ENCODE measurements around the gene RTN1.

RTN1 gene

DNA sequence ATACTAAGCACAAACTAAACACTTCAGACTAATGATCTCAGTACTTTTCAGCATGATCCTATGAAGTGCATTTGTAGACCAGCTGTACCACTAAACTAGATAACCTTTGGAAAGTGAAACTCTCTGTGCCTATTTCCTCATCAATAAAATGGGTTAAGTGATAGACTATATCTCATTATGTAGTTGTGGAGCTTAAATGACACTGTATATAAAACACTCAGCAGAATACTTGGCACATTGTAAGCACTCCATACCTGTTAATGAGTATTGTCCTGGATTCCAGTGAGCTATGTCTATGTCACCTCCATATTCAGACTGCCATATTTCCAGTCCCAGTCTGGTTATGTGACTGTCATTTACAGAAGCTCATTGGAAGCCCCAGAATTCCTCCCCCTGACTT, 44.4 kb downstream of the RTN1 start:
- H3K4me1 ChIP-seq (ENCODE audit: insufficient read depth, low read length): peaks cover 9% of the 10 kb centered on the region; the same call in 1 of the 2 replicates
- H3K27me3 ChIP-seq (ENCODE audit: insufficient read depth, low read length): no peaks in the 10 kb centered on the region
- H3K9ac ChIP-seq (ENCODE audit: low read depth, low read length): no peak overlapping the region

DNA sequence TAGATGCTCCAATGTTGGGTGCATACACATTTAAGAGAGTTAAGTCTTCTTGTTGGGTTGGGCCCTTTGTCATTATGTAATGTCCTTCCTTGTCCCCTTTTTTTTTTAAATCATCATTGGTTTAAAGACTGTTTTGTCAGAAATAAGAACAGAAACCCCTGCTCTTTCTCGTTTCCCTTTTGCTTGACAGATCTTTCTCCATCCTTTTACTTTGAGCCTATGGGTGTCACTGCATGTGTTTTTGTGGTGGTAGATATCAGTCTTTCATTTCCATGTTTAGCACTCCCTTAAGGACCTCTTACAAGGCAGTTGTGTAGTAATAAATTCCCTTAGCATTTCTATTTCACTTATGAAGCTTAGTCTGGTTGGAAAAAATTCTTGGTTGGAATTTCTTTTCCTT, 47.4 kb downstream of the RTN1 start:
- H3K36me3 ChIP-seq (ENCODE audit: insufficient read depth, low read depth, low read length): no peaks in the 10 kb centered on the region
- no peak overlapping the region for H3K27ac ChIP-seq (ENCODE audit: low read length)
- no peaks in the 10 kb centered on the region for H3K4me1 ChIP-seq (ENCODE audit: insufficient read depth, low read length)
- no peaks in the 10 kb centered on the region for H3K27me3 ChIP-seq (ENCODE audit: insufficient read depth, low read length)
- no peak overlapping the region for H3K9ac ChIP-seq (ENCODE audit: low read depth, low read length)
- H3K4me3 ChIP-seq (ENCODE audit: low read length): no peak overlapping the region
- no peaks in the 10 kb centered on the region for H3K9me3 ChIP-seq (ENCODE audit: insufficient read depth, low read depth, low read length)

More for the DNA sequence above, 44.4 kb downstream of the RTN1 start:
- Histone ChIP-seq H3K4me3 (ENCODE audit: low read length) (no peak overlapping the region), H3K27ac (ENCODE audit: low read length) (no peak overlapping the region), H3K36me3 (ENCODE audit: insufficient read depth, low read depth, low read length) (no peaks in the 10 kb centered on the region), H3K9me3 (ENCODE audit: insufficient read depth, low read depth, low read length) (no peaks in the 10 kb centered on the region)

DNA sequence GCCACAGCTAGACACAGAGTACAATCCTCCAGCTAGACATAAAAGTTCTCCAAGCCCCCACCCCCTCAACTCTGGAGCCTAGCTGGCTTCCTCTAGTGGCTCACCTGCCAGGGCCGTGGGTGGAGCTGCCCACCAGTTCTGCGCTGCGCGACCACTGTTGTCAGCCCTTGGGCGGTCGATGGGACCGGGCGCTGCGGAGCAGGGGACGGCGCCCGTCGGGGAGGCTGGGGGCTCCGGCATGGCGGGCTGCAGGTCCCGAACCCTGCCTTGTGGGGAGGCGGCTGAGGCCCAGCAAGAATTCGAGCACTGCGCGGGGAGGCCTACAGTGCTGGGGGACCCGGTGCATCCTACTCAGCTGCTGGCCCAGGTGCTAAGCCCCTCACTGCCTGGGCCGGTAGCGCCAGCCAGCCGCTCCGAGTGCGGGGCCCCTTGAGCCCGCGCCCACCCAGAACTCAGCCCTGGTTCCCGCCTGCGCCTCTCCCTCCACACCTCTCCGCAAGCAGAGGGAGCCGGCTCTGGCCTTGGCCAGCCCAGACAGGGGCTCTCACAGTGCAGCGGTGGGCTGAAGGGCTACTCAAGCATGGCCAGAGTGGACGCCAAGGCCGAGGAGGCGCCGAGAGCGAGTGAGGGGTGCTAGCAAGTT, 51.0 kb downstream of the RTN1 start:
- no peaks in the 10 kb centered on the region for H3K27me3 ChIP-seq (ENCODE audit: insufficient read depth, low read length)
- no peak overlapping the region for H3K4me3 ChIP-seq (ENCODE audit: low read length)
- no peaks in the 10 kb centered on the region for H3K9me3 ChIP-seq (ENCODE audit: insufficient read depth, low read depth, low read length)
- no peak overlapping the region for H3K9ac ChIP-seq (ENCODE audit: low read depth, low read length)
- no peak overlapping the region for H3K27ac ChIP-seq (ENCODE audit: low read length)
- no peaks in the 10 kb centered on the region for H3K36me3 ChIP-seq (ENCODE audit: insufficient read depth, low read depth, low read length)
- no peaks in the 10 kb centered on the region for H3K4me1 ChIP-seq (ENCODE audit: insufficient read depth, low read length)

DNA sequence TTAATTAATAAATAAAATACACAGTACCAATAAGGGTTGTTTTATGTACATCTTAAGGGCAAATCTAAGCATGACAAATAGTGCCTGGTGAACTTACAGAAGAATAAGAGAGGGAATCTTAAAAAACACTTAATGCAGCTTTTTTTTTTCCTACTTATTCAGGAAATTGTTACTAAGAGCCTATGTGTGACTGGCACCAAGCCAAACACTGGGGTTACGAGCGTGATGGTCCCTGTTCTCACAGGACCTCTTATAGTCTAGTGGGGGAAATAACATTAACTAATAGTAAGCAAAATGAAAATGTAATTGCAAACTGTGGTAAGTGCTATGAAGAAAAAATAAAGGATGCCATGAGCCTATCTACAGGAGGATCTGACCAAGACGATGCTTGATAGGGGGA, 53.6 kb downstream of the RTN1 start:
- no peaks in the 10 kb centered on the region for H3K27me3 ChIP-seq (ENCODE audit: insufficient read depth, low read length)
- H3K9ac ChIP-seq (ENCODE audit: low read depth, low read length): no peak overlapping the region
- no peaks in the 10 kb centered on the region for H3K36me3 ChIP-seq (ENCODE audit: insufficient read depth, low read depth, low read length)
- H3K4me1 ChIP-seq (ENCODE audit: insufficient read depth, low read length): no peaks in the 10 kb centered on the region; the same call in 1 of the 2 replicates
- no peak overlapping the region for H3K4me3 ChIP-seq (ENCODE audit: low read length)
- H3K9me3 ChIP-seq (ENCODE audit: insufficient read depth, low read depth, low read length): no peaks in the 10 kb centered on the region
- no peak overlapping the region for H3K27ac ChIP-seq (ENCODE audit: low read length)

DNA sequence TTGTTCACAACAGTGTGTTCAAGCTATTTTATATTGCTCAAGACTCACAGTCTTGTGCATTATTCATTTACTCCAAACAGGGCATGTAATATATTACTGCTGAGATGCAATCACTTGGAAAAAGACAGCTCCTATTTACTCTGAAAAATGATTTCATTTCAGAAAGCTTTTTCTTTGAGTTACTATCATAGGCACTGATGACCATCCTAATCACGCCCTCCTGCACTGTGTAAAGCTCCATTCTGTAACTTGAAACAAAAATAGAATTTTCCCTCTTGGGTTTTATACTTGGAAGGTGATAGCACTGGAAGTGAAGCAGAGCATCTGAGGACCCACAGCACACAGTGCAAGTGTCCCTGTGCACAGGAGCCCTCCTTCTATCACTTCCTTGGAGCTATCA, 55.6 kb downstream of the RTN1 start:
- H3K4me3 ChIP-seq (ENCODE audit: low read length): no peak overlapping the region
- H3K9me3 ChIP-seq (ENCODE audit: insufficient read depth, low read depth, low read length): no peaks in the 10 kb centered on the region
- no peak overlapping the region for H3K9ac ChIP-seq (ENCODE audit: low read depth, low read length)
- no peaks in the 10 kb centered on the region for H3K27me3 ChIP-seq (ENCODE audit: insufficient read depth, low read length)
- peaks cover 7% of the 10 kb centered on the region; the same call in 1 of the 2 replicates for H3K4me1 ChIP-seq (ENCODE audit: insufficient read depth, low read length)
- H3K27ac ChIP-seq (ENCODE audit: low read length): no peak overlapping the region
- no peaks in the 10 kb centered on the region for H3K36me3 ChIP-seq (ENCODE audit: insufficient read depth, low read depth, low read length)

DNA sequence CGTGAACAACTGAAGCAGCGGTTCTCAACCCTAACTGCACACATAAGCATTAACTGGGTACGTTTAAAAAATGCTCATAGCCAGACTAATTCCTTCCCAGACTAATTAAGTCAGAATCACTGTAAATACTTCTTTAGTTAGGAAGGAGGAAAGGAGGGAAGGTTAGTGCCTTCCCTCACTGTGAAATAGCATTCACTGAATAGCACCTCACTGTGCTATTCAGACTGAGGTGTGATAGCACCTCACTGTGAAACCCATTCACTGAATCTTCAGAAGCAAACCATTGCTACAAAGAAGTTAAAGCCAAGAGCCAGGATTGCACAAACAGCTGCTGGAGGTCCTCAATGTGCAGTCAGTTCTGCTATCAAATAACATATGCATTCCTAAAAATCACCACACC, 58.8 kb downstream of the RTN1 start:
- Histone ChIP-seq H3K4me3 (ENCODE audit: low read length) (no peak overlapping the region), H3K9me3 (ENCODE audit: insufficient read depth, low read depth, low read length) (no peaks in the 10 kb centered on the region), H3K27me3 (ENCODE audit: insufficient read depth, low read length) (no peaks in the 10 kb centered on the region), H3K36me3 (ENCODE audit: insufficient read depth, low read depth, low read length) (no peaks in the 10 kb centered on the region), H3K4me1 (ENCODE audit: insufficient read depth, low read length) (peaks cover 7% of the 10 kb centered on the region; the same call in 1 of the 2 replicates), H3K9ac (ENCODE audit: low read depth, low read length) (no peak overlapping the region), H3K27ac (ENCODE audit: low read length) (no peak overlapping the region)

DNA sequence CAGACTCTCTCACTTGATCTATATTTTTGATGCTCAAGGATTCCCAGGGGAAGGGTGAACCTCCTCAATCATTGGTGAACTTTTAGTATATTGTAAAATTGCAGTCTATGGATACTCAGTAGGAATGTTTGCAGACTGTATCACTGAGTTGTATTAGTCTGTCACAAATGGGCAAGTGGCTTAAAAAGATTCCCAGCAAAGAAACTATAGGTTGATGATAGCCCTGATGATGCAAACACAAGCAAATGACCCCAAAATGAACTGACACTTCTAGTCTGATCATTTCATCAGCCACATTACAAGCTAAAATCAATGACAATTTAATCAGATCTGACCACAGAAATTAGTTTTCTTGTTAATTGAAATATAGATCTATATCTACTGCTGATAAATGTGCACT, 59.5 kb downstream of the RTN1 start:
- no peaks in the 10 kb centered on the region for H3K36me3 ChIP-seq (ENCODE audit: insufficient read depth, low read depth, low read length)
- H3K27ac ChIP-seq (ENCODE audit: low read length): no peak overlapping the region
- no peak overlapping the region for H3K9ac ChIP-seq (ENCODE audit: low read depth, low read length)
- H3K9me3 ChIP-seq (ENCODE audit: insufficient read depth, low read depth, low read length): no peaks in the 10 kb centered on the region
- no peaks in the 10 kb centered on the region for H3K27me3 ChIP-seq (ENCODE audit: insufficient read depth, low read length)
- H3K4me3 ChIP-seq (ENCODE audit: low read length): no peak overlapping the region
- peaks cover 7% of the 10 kb centered on the region; the same call in 1 of the 2 replicates for H3K4me1 ChIP-seq (ENCODE audit: insufficient read depth, low read length)

DNA sequence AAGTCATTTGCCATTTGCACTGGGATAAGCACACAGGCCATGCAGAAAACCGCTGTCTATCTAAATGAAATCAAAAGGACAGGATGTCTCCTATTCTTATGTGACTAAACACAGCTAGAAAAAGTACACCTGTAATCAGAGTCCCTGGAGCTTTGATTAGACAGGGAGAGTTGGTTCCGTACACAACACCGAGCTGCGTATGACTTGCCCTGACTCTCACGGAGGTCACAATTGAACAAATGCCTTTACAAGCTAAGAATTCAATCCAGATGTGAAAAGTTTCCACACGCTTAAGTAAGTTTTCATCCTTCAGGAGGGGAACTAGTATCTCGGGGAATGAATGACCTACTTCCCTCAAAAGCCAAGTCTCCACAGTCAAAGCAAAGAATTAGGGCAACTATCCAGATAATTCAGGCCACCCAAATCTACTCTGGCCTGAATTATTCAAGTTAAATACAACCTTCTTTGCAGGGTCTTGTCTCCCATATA, 67.5 kb downstream of the RTN1 start:
- no peaks in the 10 kb centered on the region; the same call in 1 of the 2 replicates for H3K4me1 ChIP-seq (ENCODE audit: insufficient read depth, low read length)
- no peak overlapping the region for H3K9ac ChIP-seq (ENCODE audit: low read depth, low read length)
- H3K27me3 ChIP-seq (ENCODE audit: insufficient read depth, low read length): no peaks in the 10 kb centered on the region
- H3K36me3 ChIP-seq (ENCODE audit: insufficient read depth, low read depth, low read length): no peaks in the 10 kb centered on the region
- no peaks in the 10 kb centered on the region for H3K9me3 ChIP-seq (ENCODE audit: insufficient read depth, low read depth, low read length)
- H3K4me3 ChIP-seq (ENCODE audit: low read length): no peak overlapping the region
- no peak overlapping the region for H3K27ac ChIP-seq (ENCODE audit: low read length)

DNA sequence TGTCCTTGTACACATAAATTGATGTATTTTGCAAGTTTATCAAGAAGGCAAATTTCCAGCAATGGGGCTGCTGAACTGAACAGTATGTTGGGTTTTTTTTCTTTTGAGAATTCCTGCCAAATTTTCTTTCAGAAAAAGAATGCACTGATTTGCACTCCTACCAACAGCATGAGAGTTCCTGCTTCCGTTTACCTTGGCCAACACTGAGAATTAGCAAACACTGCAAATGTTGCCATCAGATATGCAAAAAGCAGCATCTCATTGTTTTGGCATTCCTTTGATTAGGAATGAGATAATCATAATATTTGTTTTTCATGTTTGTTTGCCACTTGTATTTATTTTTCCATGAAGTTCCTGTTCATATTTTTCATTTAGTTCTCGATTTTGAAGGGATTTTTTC, 82.4 kb downstream of the RTN1 start:
- H3K27ac ChIP-seq (ENCODE audit: low read length): no peak overlapping the region
- no peaks in the 10 kb centered on the region for H3K36me3 ChIP-seq (ENCODE audit: insufficient read depth, low read depth, low read length)
- H3K9ac ChIP-seq (ENCODE audit: low read depth, low read length): no peak overlapping the region
- H3K27me3 ChIP-seq (ENCODE audit: insufficient read depth, low read length): no peaks in the 10 kb centered on the region
- H3K4me3 ChIP-seq (ENCODE audit: low read length): no peak overlapping the region
- no peaks in the 10 kb centered on the region for H3K4me1 ChIP-seq (ENCODE audit: insufficient read depth, low read length)
- no peaks in the 10 kb centered on the region for H3K9me3 ChIP-seq (ENCODE audit: insufficient read depth, low read depth, low read length)

DNA sequence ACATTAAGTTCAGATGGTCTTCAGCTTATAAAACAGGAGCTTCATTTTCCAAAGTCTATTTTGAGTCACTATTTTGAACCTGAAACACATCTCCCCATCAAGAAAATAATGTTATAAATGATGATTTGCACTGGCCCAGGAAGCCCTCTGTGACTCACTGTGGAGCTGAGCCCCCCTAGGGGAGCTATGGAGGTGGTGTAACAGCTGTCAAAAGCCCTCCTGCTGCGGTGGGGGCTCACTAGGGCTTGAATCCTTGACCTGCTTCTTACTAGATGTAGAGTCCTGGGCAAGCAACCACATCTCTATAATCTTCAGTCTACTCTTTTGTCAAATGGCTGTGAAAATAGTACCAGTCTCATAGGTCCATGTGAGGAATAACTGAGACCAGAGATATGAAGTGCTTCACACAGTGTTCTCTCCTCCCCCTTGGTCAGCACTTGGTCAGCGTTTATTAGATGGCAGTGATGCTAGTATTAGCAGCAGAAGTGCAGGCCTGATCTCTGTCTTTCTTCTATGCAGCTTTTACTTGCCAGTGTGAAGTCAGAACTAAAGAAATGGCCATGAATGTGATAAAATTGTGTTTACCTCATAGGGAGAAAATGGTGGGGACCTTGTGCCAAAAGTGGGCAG, 83.4 kb downstream of the RTN1 start:
- H3K27me3 ChIP-seq (ENCODE audit: insufficient read depth, low read length): no peaks in the 10 kb centered on the region

DNA sequence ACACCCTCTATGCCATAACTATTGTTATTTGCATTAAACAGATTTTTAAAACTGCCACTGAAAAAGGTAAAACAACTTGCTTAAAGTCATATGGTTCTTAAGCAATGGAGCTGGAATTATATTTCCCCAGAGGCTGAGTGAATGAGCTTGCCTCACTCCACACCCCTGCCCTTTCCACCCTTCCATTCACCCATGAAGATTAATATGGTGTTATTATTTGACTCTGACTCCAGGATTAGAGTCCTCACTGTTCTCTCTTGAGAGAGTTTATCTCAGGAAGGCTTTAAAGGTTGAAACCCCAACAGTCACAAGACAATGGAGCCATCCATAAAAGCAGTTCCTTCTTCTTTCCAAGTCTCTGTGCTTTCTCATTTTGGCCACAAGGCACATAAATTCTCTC, 84.9 kb downstream of the RTN1 start:
- no peak overlapping the region for H3K4me3 ChIP-seq (ENCODE audit: low read length)
- H3K27me3 ChIP-seq (ENCODE audit: insufficient read depth, low read length): no peaks in the 10 kb centered on the region
- H3K4me1 ChIP-seq (ENCODE audit: insufficient read depth, low read length): no peaks in the 10 kb centered on the region
- H3K36me3 ChIP-seq (ENCODE audit: insufficient read depth, low read depth, low read length): no peaks in the 10 kb centered on the region
- H3K27ac ChIP-seq (ENCODE audit: low read length): no peak overlapping the region
- H3K9ac ChIP-seq (ENCODE audit: low read depth, low read length): no peak overlapping the region
- no peaks in the 10 kb centered on the region for H3K9me3 ChIP-seq (ENCODE audit: insufficient read depth, low read depth, low read length)

More for the DNA sequence above, 83.4 kb downstream of the RTN1 start:
- H3K9me3 ChIP-seq (ENCODE audit: insufficient read depth, low read depth, low read length): no peaks in the 10 kb centered on the region
- H3K4me1 ChIP-seq (ENCODE audit: insufficient read depth, low read length): no peaks in the 10 kb centered on the region
- H3K9ac ChIP-seq (ENCODE audit: low read depth, low read length): no peak overlapping the region
- H3K4me3 ChIP-seq (ENCODE audit: low read length): no peak overlapping the region
- H3K27ac ChIP-seq (ENCODE audit: low read length): no peak overlapping the region
- no peaks in the 10 kb centered on the region for H3K36me3 ChIP-seq (ENCODE audit: insufficient read depth, low read depth, low read length)

DNA sequence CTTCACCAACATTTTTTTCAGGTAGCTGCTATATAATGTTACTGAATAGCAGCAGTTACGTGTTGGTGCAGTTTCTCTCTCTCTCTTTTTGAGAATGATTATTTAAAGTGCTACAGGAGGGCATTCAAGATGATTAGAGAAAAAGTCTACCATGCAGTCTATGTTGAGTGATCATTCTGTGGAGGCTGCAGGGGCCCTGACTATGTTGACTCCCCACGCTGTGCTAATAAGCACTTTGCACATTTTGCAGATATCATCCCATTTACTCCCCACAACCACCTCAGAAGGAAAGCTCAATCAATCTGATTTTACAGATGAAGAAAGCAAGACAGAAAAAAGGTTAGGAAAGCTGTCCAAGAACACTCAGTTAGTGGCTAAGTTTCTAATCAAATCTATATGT, 87.8 kb downstream of the RTN1 start:
- Histone ChIP-seq H3K4me3 (ENCODE audit: low read length) (no peak overlapping the region), H3K4me1 (ENCODE audit: insufficient read depth, low read length) (no peaks in the 10 kb centered on the region), H3K27ac (ENCODE audit: low read length) (no peak overlapping the region), H3K9me3 (ENCODE audit: insufficient read depth, low read depth, low read length) (no peaks in the 10 kb centered on the region), H3K27me3 (ENCODE audit: insufficient read depth, low read length) (no peaks in the 10 kb centered on the region), H3K9ac (ENCODE audit: low read depth, low read length) (no peak overlapping the region), H3K36me3 (ENCODE audit: insufficient read depth, low read depth, low read length) (no peaks in the 10 kb centered on the region)

Data from iPS-20b (cell line).